Measurements from ENCODE around the gene TMEM236. TPM values are rescaled to one million over a fixed set of nuclear protein-coding genes. Genes with fewer than 3 reads are reported as not detected.
"Not testable (repeated sequence)": the region's sequence is repeated elsewhere in the genome, so short reads cannot be mapped to it uniquely, and the experiment has no call there.

TMEM236 gene
- total and polyA plus RNA-seq, 5 donors from 2014 or later = 0.10 to 0.15 (median 0.13) TPM; not detected in 2

DNA sequence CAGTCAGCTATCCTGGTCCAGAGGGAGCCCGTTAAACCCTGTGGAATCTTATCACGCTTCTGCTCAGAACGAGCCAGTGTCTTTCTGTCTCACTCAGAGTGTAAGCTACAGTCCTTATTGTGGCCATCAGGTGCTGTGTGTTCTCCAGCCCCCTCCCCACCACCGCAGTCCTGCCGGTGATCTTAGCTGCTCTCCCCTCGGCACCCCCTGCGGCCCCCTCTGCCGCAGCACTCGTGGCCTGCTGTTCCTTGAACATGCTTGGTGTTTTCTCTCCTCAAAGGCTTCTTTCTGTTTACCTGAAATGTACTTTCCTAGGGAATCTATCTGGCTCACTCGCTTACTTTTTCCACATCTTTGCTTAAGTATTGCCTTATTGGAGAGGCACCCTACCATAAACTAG, 38.2 kb upstream of the TMEM236 start:
- H3K4me3 Mint-ChIP-seq = no peak overlapping the region
- peak overlapping the region in 1 of 3 donors; percentile 20 for H3K27ac Mint-ChIP-seq
- H3K4me1 Mint-ChIP-seq = peaks cover 23 to 47% (median 25%) of the 10 kb centered on the region in 4 donors
- Histone ChIP-seq H3K4me1 (ENCODE audit: control insufficient read depth, insufficient read depth, low read length, poor library complexity, severe bottlenecking) (peaks cover 6% of the 10 kb centered on the region), H3K9me3 (ENCODE audit: control insufficient read depth in 2 of 2, low read length in 2 of 2) (no peaks in the 10 kb centered on the region), H3K36me3 (ENCODE audit: control insufficient read depth, insufficient read depth, low read length) (peaks cover 85% of the 10 kb centered on the region), H3K27me3 (ENCODE audit: control insufficient read depth, insufficient read depth, low read length) (no peaks in the 10 kb centered on the region), H3K27ac (ENCODE audit: insufficient read depth, low read length, poor library complexity, severe bottlenecking) (no peak overlapping the region), H3K4me3 (ENCODE audit: low read depth, low read length) (no peak overlapping the region)
- DNase-seq (no peak), ATAC-seq (ENCODE audit: low read depth in 2 of 2) (no peak)
- no peaks in the 10 kb centered on the region for H3K27me3 Mint-ChIP-seq
- H3K9me3 Mint-ChIP-seq = peaks cover 0 to 3% (median 0%) of the 10 kb centered on the region in 7 donors
- H3K36me3 Mint-ChIP-seq = peaks cover 66% of the 10 kb centered on the region

GRCh38 chr10:17716161-17716560, 35.8 kb upstream of the TMEM236 start:
- peaks cover 61% of the 10 kb centered on the region for H3K36me3 ChIP-seq (ENCODE audit: control insufficient read depth, insufficient read depth, low read length)
- no peaks in the 10 kb centered on the region for H3K27me3 ChIP-seq (ENCODE audit: control insufficient read depth, insufficient read depth, low read length)
- Mint-ChIP-seq H3K9me3 (peaks cover 0 to 3% (median 0%) of the 10 kb centered on the region in 7 donors), H3K27me3 (no peaks in the 10 kb centered on the region), H3K4me3 (no peak overlapping the region), H3K4me1 (peaks cover 13 to 48% (median 22%) of the 10 kb centered on the region in 4 donors), H3K27ac (peak overlapping the region in 1 of 3 donors; percentile 23), H3K36me3 (peaks cover 65% of the 10 kb centered on the region)
- peak in 1 of 3 donors; percentile 23 for DNase-seq
- ATAC-seq (ENCODE audit: low read depth in 2 of 2) = no peak
- H3K27ac ChIP-seq (ENCODE audit: insufficient read depth, low read length, poor library complexity, severe bottlenecking) = peak overlapping the region; percentile 37
- peaks cover 6% of the 10 kb centered on the region for H3K4me1 ChIP-seq (ENCODE audit: control insufficient read depth, insufficient read depth, low read length, poor library complexity, severe bottlenecking)
- no peaks in the 10 kb centered on the region for H3K9me3 ChIP-seq (ENCODE audit: control insufficient read depth in 2 of 2, low read length in 2 of 2)
- no peak overlapping the region for H3K4me3 ChIP-seq (ENCODE audit: low read depth, low read length)

DNA sequence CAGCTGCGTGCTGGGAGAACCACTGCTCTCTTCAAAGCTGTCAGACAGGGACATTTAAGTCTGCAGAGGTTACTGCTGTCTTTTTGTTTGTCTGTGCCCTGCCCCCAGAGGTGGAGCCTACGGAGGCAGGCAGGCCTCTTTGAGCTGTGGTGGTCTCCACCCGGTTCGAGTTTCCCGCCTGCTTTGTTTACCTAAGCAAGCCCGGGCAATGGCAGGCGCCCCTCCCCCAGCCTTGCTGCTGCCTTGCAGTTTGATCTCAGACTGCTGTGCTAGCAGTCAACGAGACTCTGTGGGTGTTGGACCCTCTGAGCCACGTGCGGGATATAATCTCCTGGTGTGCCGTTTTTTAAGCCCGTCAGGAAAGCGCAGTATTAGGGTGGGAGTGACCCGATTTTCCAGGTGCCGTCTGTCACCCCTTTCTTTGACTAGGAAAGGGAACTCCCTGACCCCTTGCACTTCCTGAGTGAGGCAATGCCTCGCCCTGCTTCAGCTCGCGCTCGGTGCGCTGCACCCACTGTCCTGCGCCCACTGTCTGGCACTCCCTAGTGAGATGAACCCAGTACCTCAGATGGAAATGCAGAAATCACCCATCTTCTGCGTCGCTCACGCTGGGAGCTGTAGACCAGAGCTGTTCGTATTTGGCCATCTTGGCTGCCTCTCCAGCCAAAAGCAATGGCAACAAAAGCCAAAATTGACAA, 29.5 kb upstream of the TMEM236 start:
- H3K27me3 ChIP-seq (ENCODE audit: control insufficient read depth, insufficient read depth, low read length); ATAC-seq (ENCODE audit: low read depth in 2 of 2); H3K9me3 ChIP-seq (ENCODE audit: control insufficient read depth in 2 of 2, low read length in 2 of 2); H3K27me3 Mint-ChIP-seq; H3K9me3 Mint-ChIP-seq; H3K36me3 ChIP-seq (ENCODE audit: control insufficient read depth, insufficient read depth, low read length); H3K4me3 ChIP-seq (ENCODE audit: low read depth, low read length); H3K27ac ChIP-seq (ENCODE audit: insufficient read depth, low read length, poor library complexity, severe bottlenecking); H3K27ac Mint-ChIP-seq; DNase-seq; H3K4me1 ChIP-seq (ENCODE audit: control insufficient read depth, insufficient read depth, low read length, poor library complexity, severe bottlenecking); H3K4me3 Mint-ChIP-seq: not testable (repeated sequence)
- Mint-ChIP-seq H3K4me1 (peaks cover 11 to 28% (median 20%) of the 10 kb centered on the region in 4 donors), H3K36me3 (peaks cover 27% of the 10 kb centered on the region)

GRCh38 chr10:17725703-17726102, 26.3 kb upstream of the TMEM236 start:
- Mint-ChIP-seq H3K27me3 (no peaks in the 10 kb centered on the region), H3K9me3 (peaks cover 0 to 6% (median 0%) of the 10 kb centered on the region in 7 donors), H3K4me1 (peaks cover 9 to 25% (median 16%) of the 10 kb centered on the region in 4 donors), H3K4me3 (no peak overlapping the region), H3K36me3 (peaks cover 15% of the 10 kb centered on the region), H3K27ac (peak overlapping the region in 1 of 3 donors; percentile 9)
- Histone ChIP-seq H3K4me3 (ENCODE audit: low read depth, low read length) (no peak overlapping the region), H3K4me1 (ENCODE audit: control insufficient read depth, insufficient read depth, low read length, poor library complexity, severe bottlenecking) (peaks cover 4% of the 10 kb centered on the region), H3K27ac (ENCODE audit: insufficient read depth, low read length, poor library complexity, severe bottlenecking) (no peak overlapping the region), H3K27me3 (ENCODE audit: control insufficient read depth, insufficient read depth, low read length) (no peaks in the 10 kb centered on the region), H3K9me3 (ENCODE audit: control insufficient read depth in 2 of 2, low read length in 2 of 2) (no peaks in the 10 kb centered on the region), H3K36me3 (ENCODE audit: control insufficient read depth, insufficient read depth, low read length) (no peaks in the 10 kb centered on the region)
- DNase-seq (no peak), ATAC-seq (ENCODE audit: low read depth in 2 of 2) (no peak)

- Mint-ChIP-seq H3K4me1 (peaks cover 13 to 20% (median 16%) of the 10 kb centered on the region in 4 donors), H3K4me3 (no peak overlapping the region)
- no peak for ATAC-seq (ENCODE audit: low read depth in 2 of 2)
Measured at GRCh38 chr10:17729630-17730029, 22.4 kb upstream of the TMEM236 start.

DNA sequence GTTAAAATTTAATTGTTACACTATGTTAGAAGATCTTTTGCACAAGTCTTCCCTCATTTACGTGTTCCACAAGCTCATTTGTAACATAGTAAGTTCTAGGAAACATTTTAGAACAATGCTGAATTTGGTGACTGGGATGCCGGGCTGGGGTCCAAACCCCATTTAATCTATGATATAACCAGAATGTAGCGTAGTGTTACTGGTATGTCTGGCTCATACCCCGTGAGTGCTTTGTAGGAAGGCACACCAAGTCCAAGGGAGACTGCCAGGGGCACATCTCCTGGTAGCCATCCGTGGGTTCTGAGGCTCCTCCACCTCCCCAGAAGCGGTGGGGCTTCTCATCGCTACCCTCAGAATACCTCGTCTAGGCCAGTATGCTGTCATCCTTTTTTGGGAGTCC, 21.3 kb upstream of the TMEM236 start:
- ATAC-seq (ENCODE audit: low read depth in 2 of 2) = no peak
- no peaks in the 10 kb centered on the region for H3K4me1 ChIP-seq (ENCODE audit: control insufficient read depth, insufficient read depth, low read length, poor library complexity, severe bottlenecking)
- H3K27ac Mint-ChIP-seq = peak overlapping the region in 1 of 3 donors; percentile 54
- DNase-seq = no peak
- no peaks in the 10 kb centered on the region for H3K36me3 ChIP-seq (ENCODE audit: control insufficient read depth, insufficient read depth, low read length)
- no peaks in the 10 kb centered on the region for H3K9me3 ChIP-seq (ENCODE audit: control insufficient read depth in 2 of 2, low read length in 2 of 2)
- H3K4me3 Mint-ChIP-seq = no peak overlapping the region
- no peaks in the 10 kb centered on the region for H3K36me3 Mint-ChIP-seq
- no peaks in the 10 kb centered on the region for H3K27me3 ChIP-seq (ENCODE audit: control insufficient read depth, insufficient read depth, low read length)
- H3K9me3 Mint-ChIP-seq = no peaks in the 10 kb centered on the region
- no peak overlapping the region for H3K27ac ChIP-seq (ENCODE audit: insufficient read depth, low read length, poor library complexity, severe bottlenecking)
- peaks cover 13 to 20% (median 15%) of the 10 kb centered on the region in 4 donors for H3K4me1 Mint-ChIP-seq
- H3K27me3 Mint-ChIP-seq = no peaks in the 10 kb centered on the region
- H3K4me3 ChIP-seq (ENCODE audit: low read depth, low read length) = no peak overlapping the region

More at GRCh38 chr10:17729630-17730029, 22.4 kb upstream of the TMEM236 start:
- no peaks in the 10 kb centered on the region for H3K36me3 ChIP-seq (ENCODE audit: control insufficient read depth, insufficient read depth, low read length)
- no peak for DNase-seq
- H3K36me3 Mint-ChIP-seq = no peaks in the 10 kb centered on the region
- no peaks in the 10 kb centered on the region for H3K9me3 Mint-ChIP-seq
- no peak overlapping the region for H3K4me3 ChIP-seq (ENCODE audit: low read depth, low read length)
- H3K27ac ChIP-seq (ENCODE audit: insufficient read depth, low read length, poor library complexity, severe bottlenecking) = no peak overlapping the region
- H3K9me3 ChIP-seq (ENCODE audit: control insufficient read depth in 2 of 2, low read length in 2 of 2) = no peaks in the 10 kb centered on the region
- no peaks in the 10 kb centered on the region for H3K4me1 ChIP-seq (ENCODE audit: control insufficient read depth, insufficient read depth, low read length, poor library complexity, severe bottlenecking)
- no peaks in the 10 kb centered on the region for H3K27me3 ChIP-seq (ENCODE audit: control insufficient read depth, insufficient read depth, low read length)
- H3K27me3 Mint-ChIP-seq = no peaks in the 10 kb centered on the region
- peak overlapping the region in 1 of 3 donors; percentile 70 for H3K27ac Mint-ChIP-seq

- ATAC-seq (ENCODE audit: low read depth in 2 of 2) = no peak
- H3K27ac Mint-ChIP-seq = peak overlapping the region in 1 of 3 donors; percentile 54
Measured at GRCh38 chr10:17731331-17732020, 20.5 kb upstream of the TMEM236 start.

More at GRCh38 chr10:17731331-17732020, 20.5 kb upstream of the TMEM236 start:
- H3K4me3 ChIP-seq (ENCODE audit: low read depth, low read length) = no peak overlapping the region
- no peaks in the 10 kb centered on the region for H3K36me3 ChIP-seq (ENCODE audit: control insufficient read depth, insufficient read depth, low read length)
- H3K9me3 Mint-ChIP-seq = no peaks in the 10 kb centered on the region
- no peak overlapping the region for H3K27ac ChIP-seq (ENCODE audit: insufficient read depth, low read length, poor library complexity, severe bottlenecking)
- H3K4me1 Mint-ChIP-seq = peaks cover 5 to 16% (median 14%) of the 10 kb centered on the region in 4 donors
- DNase-seq = no peak
- H3K27me3 Mint-ChIP-seq = no peaks in the 10 kb centered on the region
- H3K27me3 ChIP-seq (ENCODE audit: control insufficient read depth, insufficient read depth, low read length) = no peaks in the 10 kb centered on the region
- H3K4me1 ChIP-seq (ENCODE audit: control insufficient read depth, insufficient read depth, low read length, poor library complexity, severe bottlenecking) = no peaks in the 10 kb centered on the region
- H3K9me3 ChIP-seq (ENCODE audit: control insufficient read depth in 2 of 2, low read length in 2 of 2) = no peaks in the 10 kb centered on the region
- peak overlapping the region in 1 of 4 donors; percentile 68 for H3K4me3 Mint-ChIP-seq
- no peaks in the 10 kb centered on the region for H3K36me3 Mint-ChIP-seq

All from CD4-positive, CD25-positive, alpha-beta regulatory T cell (primary cell).